H9 (cell line): ENCODE results near the gene UPB1. TPM values are rescaled to one million over a fixed set of nuclear protein-coding genes. Genes with fewer than 3 reads are reported as not detected.

Source experiments
- DNase-seq: peaks from one replicate; pipeline ENCODE4 v3.0.0-alpha.2; 2017
- H2AFZ ChIP-seq: one replicate; pipeline ENCODE4 v1.6.1; 2013; ENCODE audit warnings: mild to moderate bottlenecking, low read length, control low read depth, moderate library complexity
- H2AK5ac ChIP-seq: 2 replicates; pipeline ENCODE4 v1.6.1; 2013; ENCODE audit warnings: low read length, control low read depth, mixed read lengths; ENCODE audit not compliant: insufficient read length
- H2BK120ac ChIP-seq: one replicate; pipeline ENCODE4 v1.6.1; 2013; ENCODE audit warnings: low read depth, mild to moderate bottlenecking, low read length, control low read depth, inconsistent platforms; ENCODE audit not compliant: poor library complexity, severe bottlenecking
- H2BK12ac ChIP-seq: 2 replicates; pipeline ENCODE4 v1.6.1; 2013; ENCODE audit warnings: low read length, control low read depth, mixed read lengths, low read depth; ENCODE audit not compliant: insufficient read length
- H2BK15ac ChIP-seq: 2 replicates; pipeline ENCODE4 v1.6.1; 2013; ENCODE audit warnings: low read depth, low read length, control low read depth
- H2BK20ac ChIP-seq: one replicate; pipeline ENCODE4 v1.6.1; 2013; ENCODE audit warnings: low read depth, mild to moderate bottlenecking, low read length, control low read depth, inconsistent platforms; ENCODE audit not compliant: poor library complexity, severe bottlenecking
- H2BK5ac ChIP-seq: 2 replicates; pipeline ENCODE4 v1.6.1; 2013; ENCODE audit warnings: low read length, control low read depth, mixed read lengths; ENCODE audit not compliant: insufficient read length
- H3K14ac ChIP-seq: 2 replicates; pipeline ENCODE4 v1.6.1; 2013; ENCODE audit warnings: low read length, control low read depth; ENCODE audit not compliant: insufficient read depth
- H3K18ac ChIP-seq: 2 replicates; pipeline ENCODE4 v1.6.1; 2013; ENCODE audit warnings: low read depth, mild to moderate bottlenecking, mixed read lengths, low read length, control low read depth; ENCODE audit not compliant: insufficient read length
- H3K23ac ChIP-seq: 2 replicates; pipeline ENCODE4 v1.6.1; 2013; ENCODE audit warnings: low read length, control low read depth, mixed read lengths, low read depth; ENCODE audit not compliant: insufficient read length
- H3K23me2 ChIP-seq: 2 replicates; pipeline ENCODE4 v1.6.1; 2013; ENCODE audit warnings: low read depth, mild to moderate bottlenecking, mixed read lengths, low read length, control low read depth; ENCODE audit not compliant: insufficient read length, poor library complexity, severe bottlenecking
- H3K27ac ChIP-seq: 2 replicates; pipeline ENCODE4 v1.5.1; 2013; ENCODE audit warnings: low read length, control low read depth, mixed read lengths, low read depth; ENCODE audit not compliant: insufficient read length
- H3K27me3 ChIP-seq: 2 replicates; pipeline ENCODE4 v1.6.1; 2013; ENCODE audit warnings: low read length, control low read depth, inconsistent platforms; ENCODE audit not compliant: insufficient read depth
- H3K4ac ChIP-seq: 2 replicates; pipeline ENCODE4 v1.6.1; 2013; ENCODE audit warnings: low read depth, mild to moderate bottlenecking, control low read depth, inconsistent platforms, low read length, moderate library complexity
- H3K4me1 ChIP-seq: 2 replicates; pipeline ENCODE4 v1.6.1; 2013; ENCODE audit warnings: low read length, control low read depth, inconsistent platforms; ENCODE audit not compliant: insufficient read depth
- H3K4me2 ChIP-seq: 2 replicates; pipeline ENCODE4 v1.6.1; 2013; ENCODE audit warnings: low read length, control low read depth, mixed read lengths; ENCODE audit not compliant: insufficient read length, insufficient read depth
- H3K56ac ChIP-seq: 2 replicates; pipeline ENCODE4 v1.6.1; 2013; ENCODE audit warnings: low read depth, mild to moderate bottlenecking, mixed read lengths, low read length, control low read depth; ENCODE audit not compliant: insufficient read length
- H3K79me1 ChIP-seq: 2 replicates; pipeline ENCODE4 v1.6.1; 2013; ENCODE audit warnings: low read depth, mild to moderate bottlenecking, moderate library complexity, low read length, control low read depth, inconsistent platforms; ENCODE audit not compliant: insufficient read depth, poor library complexity, severe bottlenecking
- H3K79me2 ChIP-seq: 2 replicates; pipeline ENCODE4 v1.6.1; 2013; ENCODE audit warnings: low read length, control low read depth, inconsistent platforms; ENCODE audit not compliant: insufficient read depth
- H3K9ac ChIP-seq: 2 replicates; pipeline ENCODE4 v1.6.1; 2013; ENCODE audit warnings: low read length, control low read depth, mixed read lengths; ENCODE audit not compliant: insufficient read length; ENCODE audit errors: extremely low read depth
- H3K9me3 ChIP-seq: one replicate; pipeline ENCODE4 v1.6.1; 2013; ENCODE audit warnings: low read depth, low read length, inconsistent platforms; ENCODE audit not compliant: control insufficient read depth
- H3T11ph ChIP-seq: one replicate; pipeline ENCODE4 v1.6.1; 2013; ENCODE audit warnings: mild to moderate bottlenecking, low read length, control low read depth, inconsistent platforms
- H4K20me1 ChIP-seq: one replicate; pipeline ENCODE4 v1.6.1; 2013; ENCODE audit not compliant: control insufficient read depth, insufficient read length, insufficient read depth
- H4K5ac ChIP-seq: 2 replicates; pipeline ENCODE4 v1.6.1; 2013; ENCODE audit warnings: low read depth, mild to moderate bottlenecking, mixed read lengths, low read length, control low read depth; ENCODE audit not compliant: insufficient read length
- H4K8ac ChIP-seq: replicated peaks from 2 replicates; pipeline ENCODE4 v1.6.1; 2013; ENCODE audit warnings: low read length, control low read depth, mixed read lengths, low read depth; ENCODE audit not compliant: insufficient read length
- H4K91ac ChIP-seq: 2 replicates; pipeline ENCODE4 v1.6.1; 2013; ENCODE audit warnings: low read depth, mild to moderate bottlenecking, moderate library complexity, mixed read lengths, low read length, control low read depth; ENCODE audit not compliant: insufficient read length
- H3K27ac Mint-ChIP-seq, 3 experiments: 2 replicates in 2 of 3; 3 replicates in 1 of 3; pipeline ENCODE4 v1.8.0; 2020 to 2021; ENCODE audit warnings: mixed read lengths in 3 of 3, mild to moderate bottlenecking in 1 of 3, moderate library complexity in 1 of 3
- H3K27me3 Mint-ChIP-seq: 2 replicates; pipeline ENCODE4 v1.8.0; 2021; ENCODE audit warnings: low read depth, mild to moderate bottlenecking, moderate library complexity, mixed read lengths
- H3K36me3 Mint-ChIP-seq, 3 experiments: 2 replicates in 2 of 3; 3 replicates in 1 of 3; pipeline ENCODE4 v1.8.0; 2020 to 2021; ENCODE audit warnings: low read depth in 3 of 3, mixed read lengths in 3 of 3; ENCODE audit not compliant: insufficient read depth in 1 of 3
- H3K4me1 Mint-ChIP-seq, 2 experiments: 2 replicates each; pipeline ENCODE4 v1.8.0; 2020; ENCODE audit warnings: mixed read lengths in 2 of 2
- H3K4me3 Mint-ChIP-seq, 2 experiments: 2 replicates in 1 of 2; 3 replicates in 1 of 2; pipeline ENCODE4 v1.8.0; 2020 to 2021; ENCODE audit warnings: mild to moderate bottlenecking in 2 of 2, mixed read lengths in 2 of 2, moderate library complexity in 1 of 2
- H3K9me3 Mint-ChIP-seq, 2 experiments: 2 replicates in 1 of 2; 3 replicates in 1 of 2; pipeline ENCODE4 v1.8.0; 2020; ENCODE audit warnings: mild to moderate bottlenecking in 2 of 2, mixed read lengths in 2 of 2, moderate library complexity in 1 of 2
- CTCF ChIP-seq: fragments of 200-600 bp; sonication (generic); conservative IDR thresholded peaks from 3 replicates; pipeline ENCODE4 v1.8.0; 2021; ENCODE audit warnings: antibody characterized with exemption, mild to moderate bottlenecking
- WGBS: extraction: QIAGEN DNeasy Blood & Tissue Kit; methylation state at CpG from one replicate; pipeline ENCODE4 v1.1.7; 2013; ENCODE audit warnings: missing lambda C conversion rate, low lambda C conversion rate, mixed read lengths; ENCODE audit not compliant: insufficient read length; ENCODE audit errors: extremely low coverage; 5-methylcytosine and 5-hydroxymethylcytosine counted together
- total RNA-seq: library from RNA; stranded (reverse); gene quantifications from 2 replicates; pipeline ENCODE4 v1.2.1, GENCODE V29; 2021

Gene UPB1
- total RNA-seq, 1 experiment from 2014 or later = not detected

- H3K27me3 Mint-ChIP-seq = peaks cover 4% of the 10 kb centered on the region; the same call in 1 of the 2 replicates
- no peak overlapping the region for H4K8ac ChIP-seq
- H3K27ac Mint-ChIP-seq = no peak overlapping the region
- H2BK20ac ChIP-seq = no peak overlapping the region
- H3K18ac ChIP-seq = no peak overlapping the region
- no peak overlapping the region for H3K56ac ChIP-seq
- H3K9ac ChIP-seq = no peak overlapping the region
- no peak overlapping the region for H2BK5ac ChIP-seq
- no peaks in the 10 kb centered on the region for H3K27me3 ChIP-seq
- H3K79me1 ChIP-seq = no peaks in the 10 kb centered on the region
- H2AFZ ChIP-seq = no peak overlapping the region
- H2BK15ac ChIP-seq = no peak overlapping the region
- no peaks in the 10 kb centered on the region for H3K9me3 ChIP-seq
- no peak overlapping the region for H2BK12ac ChIP-seq
- no peak overlapping the region for H3K27ac ChIP-seq
- no peak overlapping the region for H3K4me3 Mint-ChIP-seq
- H4K20me1 ChIP-seq = no peaks in the 10 kb centered on the region
- H3K9me3 Mint-ChIP-seq = peaks cover 0 to 2% of the 10 kb centered on the region in 2 experiments; a peak in 2 of 5 replicates
- peaks cover 4% of the 10 kb centered on the region; the same call in 1 of the 2 replicates for H3K4me1 ChIP-seq
- H3K4ac ChIP-seq = no peak overlapping the region
- H3K14ac ChIP-seq = no peak overlapping the region
- H2BK120ac ChIP-seq = no peak overlapping the region
- H4K91ac ChIP-seq = no peak overlapping the region
- no peak overlapping the region for H3K23ac ChIP-seq
- TF ChIP-seq CTCF = no peak
- H2AK5ac ChIP-seq = no peak overlapping the region
- WGBS = no CpG with 5 or more reads among the region's 9 CpGs
- H3K4me2 ChIP-seq = no peak overlapping the region
- no peaks in the 10 kb centered on the region for H3K79me2 ChIP-seq
- H3K23me2 ChIP-seq = no peaks in the 10 kb centered on the region
- H4K5ac ChIP-seq = no peak overlapping the region
- no peaks in the 10 kb centered on the region for H3K36me3 Mint-ChIP-seq
- H3T11ph ChIP-seq = no peak overlapping the region
- H3K4me1 Mint-ChIP-seq = peaks cover 8 to 11% of the 10 kb centered on the region in 2 experiments
- DNase-seq = no peak
These were observed 39.2 kb upstream of the UPB1 start for GRCh38 chr22:24455751-24456426.
